ENCODE data around the gene TLL2. TPM values are rescaled to one million over a fixed set of nuclear protein-coding genes. Genes with fewer than 3 reads are reported as not detected.

Gene TLL2
- total RNA-seq, 1 donor from 2014 or later: 2.8 TPM

GRCh38 chr10:96410296-96410695 lies 103.4 kb downstream of the TLL2 start:
- DNase-seq (ENCODE audit: low read depth): no peak

GRCh38 chr10:96408201-96408600 lies 105.5 kb downstream of the TLL2 start:
- no peaks in the 10 kb centered on the region for H3K27me3 ChIP-seq (ENCODE audit: control insufficient read depth, insufficient read depth, low read length)
- no peaks in the 10 kb centered on the region for H3K36me3 ChIP-seq (ENCODE audit: control insufficient read depth, insufficient read depth, low read length)
- no peak for TF ChIP-seq CTCF (IDR thresholded peaks at IDR 0.05; ENCODE audit: insufficient read depth, low read length, poor library complexity, severe bottlenecking)
- H3K4me3 ChIP-seq (ENCODE audit: low read depth, low read length): no peak overlapping the region
- no peak for DNase-seq (ENCODE audit: low read depth)

More at GRCh38 chr10:96410296-96410695, 103.4 kb downstream of the TLL2 start:
- no peaks in the 10 kb centered on the region for H3K27me3 ChIP-seq (ENCODE audit: control insufficient read depth, insufficient read depth, low read length)
- no peaks in the 10 kb centered on the region for H3K36me3 ChIP-seq (ENCODE audit: control insufficient read depth, insufficient read depth, low read length)
- H3K4me3 ChIP-seq (ENCODE audit: low read depth, low read length): no peak overlapping the region
- TF ChIP-seq CTCF (IDR thresholded peaks at IDR 0.05; ENCODE audit: insufficient read depth, low read length, poor library complexity, severe bottlenecking): no peak

- no peak for DNase-seq (ENCODE audit: low read depth)
- no peaks in the 10 kb centered on the region for H3K36me3 ChIP-seq (ENCODE audit: control insufficient read depth, insufficient read depth, low read length)
- TF ChIP-seq CTCF (IDR thresholded peaks at IDR 0.05; ENCODE audit: insufficient read depth, low read length, poor library complexity, severe bottlenecking): no peak
- no peak overlapping the region for H3K4me3 ChIP-seq (ENCODE audit: low read depth, low read length)
- H3K27me3 ChIP-seq (ENCODE audit: control insufficient read depth, insufficient read depth, low read length): no peaks in the 10 kb centered on the region
Observed at GRCh38 chr10:96407560-96408069, 106.1 kb downstream of the TLL2 start.

- no peak for TF ChIP-seq CTCF (IDR thresholded peaks at IDR 0.05; ENCODE audit: insufficient read depth, low read length, poor library complexity, severe bottlenecking)
- no peaks in the 10 kb centered on the region for H3K27me3 ChIP-seq (ENCODE audit: control insufficient read depth, insufficient read depth, low read length)
- no peaks in the 10 kb centered on the region for H3K36me3 ChIP-seq (ENCODE audit: control insufficient read depth, insufficient read depth, low read length)
- no peak for DNase-seq (ENCODE audit: low read depth)
- no peak overlapping the region for H3K4me3 ChIP-seq (ENCODE audit: low read depth, low read length)
Observed at GRCh38 chr10:96406091-96406490, 107.6 kb downstream of the TLL2 start.

- Histone ChIP-seq H3K36me3 (ENCODE audit: control insufficient read depth, insufficient read depth, low read length) (no peaks in the 10 kb centered on the region), H3K27me3 (ENCODE audit: control insufficient read depth, insufficient read depth, low read length) (no peaks in the 10 kb centered on the region), H3K4me3 (ENCODE audit: low read depth, low read length) (no peak overlapping the region)
- TF ChIP-seq CTCF (IDR thresholded peaks at IDR 0.05; ENCODE audit: insufficient read depth, low read length, poor library complexity, severe bottlenecking): no peak
- DNase-seq (ENCODE audit: low read depth): no peak
Observed at GRCh38 chr10:96402417-96403305, 111.1 kb downstream of the TLL2 start.
